Measurements from ENCODE around the gene STRA8.

Gene STRA8

GRCh38 chr7:135206941-135207391 is 26.7 kb upstream of the STRA8 start:
- TF ChIP-seq CTCF (IDR thresholded peaks at IDR 0.05; ENCODE audit: poor library complexity, severe bottlenecking): no peak
- no peak overlapping the region for H3K27ac ChIP-seq (ENCODE audit: poor library complexity, severe bottlenecking)
- no peak for ATAC-seq (ENCODE audit: low read depth)
- H3K9me3 ChIP-seq (ENCODE audit: severe bottlenecking): no peaks in the 10 kb centered on the region
- peaks cover 9% of the 10 kb centered on the region for H3K4me1 ChIP-seq (ENCODE audit: insufficient read depth, poor library complexity, severe bottlenecking)
- DNase-seq (ENCODE audit: low spot score): no peak
- peaks cover 38% of the 10 kb centered on the region for H3K36me3 ChIP-seq (ENCODE audit: low read depth)
- no peaks in the 10 kb centered on the region for H3K27me3 ChIP-seq (ENCODE audit: insufficient read depth, poor library complexity, severe bottlenecking)
- no peak overlapping the region for H3K4me3 ChIP-seq (ENCODE audit: severe bottlenecking)

- Histone ChIP-seq H3K9me3 (ENCODE audit: severe bottlenecking) (no peaks in the 10 kb centered on the region), H3K4me1 (ENCODE audit: insufficient read depth, poor library complexity, severe bottlenecking) (peaks cover 9% of the 10 kb centered on the region), H3K27me3 (ENCODE audit: insufficient read depth, poor library complexity, severe bottlenecking) (no peaks in the 10 kb centered on the region), H3K27ac (ENCODE audit: poor library complexity, severe bottlenecking) (no peak overlapping the region), H3K36me3 (ENCODE audit: low read depth) (peaks cover 32% of the 10 kb centered on the region), H3K4me3 (ENCODE audit: severe bottlenecking) (no peak overlapping the region)
- DNase-seq (ENCODE audit: low spot score): no peak
- TF ChIP-seq CTCF (IDR thresholded peaks at IDR 0.05; ENCODE audit: poor library complexity, severe bottlenecking): no peak
- ATAC-seq (ENCODE audit: low read depth): no peak
Observed at GRCh38 chr7:135207406-135208101, 26.1 kb upstream of the STRA8 start.

GRCh38 chr7:135208102-135208793 is 25.4 kb upstream of the STRA8 start:
- Histone ChIP-seq H3K4me3 (ENCODE audit: severe bottlenecking) (no peak overlapping the region), H3K27me3 (ENCODE audit: insufficient read depth, poor library complexity, severe bottlenecking) (no peaks in the 10 kb centered on the region), H3K36me3 (ENCODE audit: low read depth) (peaks cover 25% of the 10 kb centered on the region), H3K9me3 (ENCODE audit: severe bottlenecking) (no peaks in the 10 kb centered on the region), H3K4me1 (ENCODE audit: insufficient read depth, poor library complexity, severe bottlenecking) (peaks cover 9% of the 10 kb centered on the region), H3K27ac (ENCODE audit: poor library complexity, severe bottlenecking) (no peak overlapping the region)
- DNase-seq (ENCODE audit: low spot score): no peak
- ATAC-seq (ENCODE audit: low read depth): no peak
- TF ChIP-seq CTCF (IDR thresholded peaks at IDR 0.05; ENCODE audit: poor library complexity, severe bottlenecking): no peak

- Histone ChIP-seq H3K36me3 (ENCODE audit: low read depth) (peaks cover 16% of the 10 kb centered on the region), H3K4me3 (ENCODE audit: severe bottlenecking) (no peak overlapping the region), H3K9me3 (ENCODE audit: severe bottlenecking) (no peaks in the 10 kb centered on the region), H3K27me3 (ENCODE audit: insufficient read depth, poor library complexity, severe bottlenecking) (no peaks in the 10 kb centered on the region), H3K4me1 (ENCODE audit: insufficient read depth, poor library complexity, severe bottlenecking) (peaks cover 3% of the 10 kb centered on the region), H3K27ac (ENCODE audit: poor library complexity, severe bottlenecking) (no peak overlapping the region)
- no peak for ATAC-seq (ENCODE audit: low read depth)
- DNase-seq (ENCODE audit: low spot score): no peak
- no peak for TF ChIP-seq CTCF (IDR thresholded peaks at IDR 0.05; ENCODE audit: poor library complexity, severe bottlenecking)
Observed at GRCh38 chr7:135209225-135209834, 24.3 kb upstream of the STRA8 start.

Measured in RWPE2 (cell line).